NCI-H460 (cell line): ENCODE data around the gene PHAX. TPM values are rescaled to one million over a fixed set of nuclear protein-coding genes. Genes with fewer than 3 reads are reported as not detected.
"Not testable (repeated sequence)": the region's sequence is repeated elsewhere in the genome, so short reads cannot be mapped to it uniquely, and the experiment has no call there.

Experiments
- DNase-seq: peaks from one replicate; pipeline ENCODE4 v3.0.0-alpha.2; 2016; ENCODE audit warnings: low read depth; ENCODE audit errors: extremely low read depth
- polyA plus RNA-seq: library from polyadenylated mRNA; depleted of rRNA; stranded (reverse); fragments of >200 nt; gene quantifications from 2 replicates; pipeline ENCODE4 v1.2.3, GENCODE V29; 2014; cell fraction: nucleus; rRNA removed
- total RNA-seq: library from RNA; depleted of rRNA; stranded (reverse); fragments of >200 nt; shearing (Covaris generic); gene quantifications from 2 replicates; pipeline ENCODE4 v1.2.3, GENCODE V29; 2014; rRNA removed

The PHAX gene, protein sequence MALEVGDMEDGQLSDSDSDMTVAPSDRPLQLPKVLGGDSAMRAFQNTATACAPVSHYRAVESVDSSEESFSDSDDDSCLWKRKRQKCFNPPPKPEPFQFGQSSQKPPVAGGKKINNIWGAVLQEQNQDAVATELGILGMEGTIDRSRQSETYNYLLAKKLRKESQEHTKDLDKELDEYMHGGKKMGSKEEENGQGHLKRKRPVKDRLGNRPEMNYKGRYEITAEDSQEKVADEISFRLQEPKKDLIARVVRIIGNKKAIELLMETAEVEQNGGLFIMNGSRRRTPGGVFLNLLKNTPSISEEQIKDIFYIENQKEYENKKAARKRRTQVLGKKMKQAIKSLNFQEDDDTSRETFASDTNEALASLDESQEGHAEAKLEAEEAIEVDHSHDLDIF
- total RNA-seq: 46.8 and 62.6 TPM in 2 replicates
- 15.2 and 21.8 TPM in 2 replicates for polyA plus RNA-seq

DNA sequence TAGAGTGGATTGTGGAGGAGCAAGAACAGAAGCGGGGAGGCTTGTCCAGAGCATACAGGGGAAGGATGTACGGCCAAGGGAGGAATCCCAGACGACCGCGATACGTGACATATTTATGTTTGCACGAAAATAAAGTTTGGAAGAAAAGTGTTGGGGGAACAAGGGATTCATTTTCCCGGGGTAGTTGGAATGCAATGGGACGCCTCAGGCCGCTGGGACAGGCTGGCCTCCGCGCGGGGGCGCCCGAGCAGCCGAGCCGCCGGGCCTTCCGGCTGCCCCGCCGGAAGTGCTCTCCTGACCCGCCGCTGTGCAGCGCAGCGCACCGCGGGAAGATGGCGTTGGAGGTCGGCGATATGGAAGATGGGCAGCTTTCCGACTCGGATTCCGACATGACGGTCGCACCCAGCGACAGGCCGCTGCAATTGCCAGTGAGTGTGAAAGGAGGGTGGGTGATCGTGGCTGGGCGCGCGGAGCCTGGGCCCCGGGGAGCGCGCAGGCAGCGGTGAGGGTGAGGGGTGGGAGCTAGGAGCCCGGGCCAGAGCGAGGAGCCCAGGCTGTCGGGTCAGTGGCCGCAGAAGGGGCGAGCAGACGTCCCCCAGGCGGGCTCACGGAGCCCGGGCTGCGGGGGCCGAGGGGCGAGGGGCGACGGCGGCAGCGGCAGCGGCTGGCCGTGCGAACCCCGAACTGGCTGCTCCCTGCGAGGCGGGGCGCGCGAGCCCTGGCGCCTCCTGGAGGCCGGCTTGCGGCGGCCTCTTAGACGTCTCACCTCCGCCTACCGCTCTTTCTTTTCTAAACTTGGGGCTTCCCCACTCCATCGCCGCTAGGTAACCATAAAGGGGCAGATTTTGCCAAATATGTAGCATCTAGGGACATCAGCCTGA lies at the start of gene PHAX:
Gene PHAX (plus strand): TSS at position 317 of the 881 bp plus-strand sequence. CDS start 16 bp downstream, at position 333.
- DNase-seq: peak; percentile 73

DNA sequence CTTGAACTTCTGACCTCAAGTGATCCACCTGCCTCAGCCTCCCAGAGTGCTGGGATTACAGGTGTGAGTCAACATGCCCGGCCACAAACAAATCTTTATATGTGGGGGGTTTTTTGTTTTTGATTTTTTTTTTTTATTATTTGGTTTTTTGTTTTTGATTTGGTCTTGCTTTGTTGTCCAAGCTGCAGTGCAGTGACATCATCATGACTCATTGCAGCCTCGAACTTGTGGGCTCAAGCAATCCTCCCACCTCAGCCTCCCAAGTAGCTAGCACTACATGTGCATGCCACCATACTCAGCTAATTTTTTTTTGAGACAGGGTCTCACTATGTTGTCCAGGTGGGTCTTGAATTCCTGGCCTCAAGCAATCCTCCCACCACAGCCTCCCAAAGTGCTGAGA lies 48.1 kb upstream of the PHAX start:
- no peak for DNase-seq

DNA sequence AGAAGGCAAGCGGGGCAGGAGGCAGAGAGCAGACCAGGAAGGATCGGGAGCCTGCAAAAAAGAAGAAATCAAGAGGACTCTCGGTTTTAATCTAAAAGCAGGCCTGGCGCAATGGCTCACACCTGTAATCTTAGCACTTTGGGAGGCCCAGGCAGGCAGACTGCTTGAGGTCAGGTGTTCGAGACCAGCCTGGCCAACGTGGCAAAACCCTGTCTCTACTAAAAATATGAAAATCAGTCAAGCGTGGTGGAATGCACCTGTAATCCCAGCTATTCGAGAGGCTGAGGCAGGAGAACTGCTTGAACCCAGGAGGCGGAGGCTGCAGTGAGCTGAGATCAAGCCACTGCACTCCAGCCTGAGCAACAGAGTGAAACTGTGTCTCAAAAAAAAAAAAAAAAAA lies 45.6 kb upstream of the PHAX start:
- DNase-seq: not testable (repeated sequence)

DNA sequence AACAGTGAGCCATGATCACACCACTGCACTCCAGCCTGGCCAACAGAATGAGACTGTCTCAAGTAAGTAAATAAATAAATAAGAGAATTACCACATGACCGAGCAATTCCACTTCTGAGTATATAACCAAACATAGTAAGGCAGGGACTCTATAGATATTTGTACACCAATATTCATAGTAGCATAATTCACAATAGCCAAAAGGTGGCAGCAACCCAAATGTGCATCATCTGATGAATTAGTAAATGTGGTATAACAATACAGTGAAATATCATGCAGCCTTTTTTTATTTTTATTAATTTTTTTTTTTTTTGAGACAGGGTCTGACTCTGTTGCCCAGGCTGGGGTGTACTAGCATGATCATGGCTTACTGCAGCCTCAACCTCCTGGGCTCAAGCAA lies 38.8 kb upstream of the PHAX start:
- DNase-seq: no peak

DNA sequence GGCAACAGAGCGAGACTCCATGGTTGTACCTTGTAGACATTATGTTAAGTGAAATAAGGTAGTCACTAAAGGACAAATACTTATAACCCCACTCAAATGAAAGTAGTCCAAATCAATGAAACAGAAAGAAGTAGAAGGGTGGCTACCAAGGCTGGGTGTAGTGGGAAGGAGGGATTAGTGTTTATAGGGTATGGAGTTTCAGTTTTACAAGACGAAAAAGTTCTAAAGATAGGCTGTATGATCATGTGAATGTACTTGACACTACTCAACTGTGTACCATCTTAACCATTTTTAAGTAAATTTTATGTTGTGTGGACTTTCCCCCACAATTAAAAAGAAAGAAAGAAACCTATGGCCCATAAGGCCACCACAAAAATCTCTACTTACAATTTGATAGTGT lies 37.9 kb upstream of the PHAX start:
- no peak for DNase-seq

DNA sequence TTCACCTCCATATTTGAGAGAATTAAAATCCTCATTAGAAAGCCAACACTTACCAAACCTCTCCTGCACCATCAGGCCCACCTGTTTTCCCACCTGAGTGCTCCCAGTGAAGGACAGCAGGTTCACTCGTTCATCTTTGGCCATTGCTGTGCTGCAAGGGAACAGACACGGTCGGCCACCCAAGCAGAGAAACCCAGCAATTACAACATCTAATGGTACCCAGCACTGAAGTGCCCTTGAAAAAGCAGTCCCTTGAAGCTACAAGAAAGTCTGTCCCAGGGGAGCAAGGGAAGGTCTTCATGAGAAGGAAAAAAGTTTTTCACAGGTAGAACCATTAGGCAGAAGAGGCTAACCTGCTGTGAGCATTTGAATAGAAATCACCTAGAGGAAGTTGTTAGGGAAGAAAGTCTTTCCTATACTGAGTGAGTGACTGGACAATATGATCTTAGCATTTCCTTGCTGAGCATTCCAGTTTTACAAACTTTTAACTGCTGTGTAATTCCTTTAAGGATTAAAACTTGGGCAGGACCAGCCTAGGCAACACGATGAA lies 32.5 kb upstream of the PHAX start:
- DNase-seq: no peak

DNA sequence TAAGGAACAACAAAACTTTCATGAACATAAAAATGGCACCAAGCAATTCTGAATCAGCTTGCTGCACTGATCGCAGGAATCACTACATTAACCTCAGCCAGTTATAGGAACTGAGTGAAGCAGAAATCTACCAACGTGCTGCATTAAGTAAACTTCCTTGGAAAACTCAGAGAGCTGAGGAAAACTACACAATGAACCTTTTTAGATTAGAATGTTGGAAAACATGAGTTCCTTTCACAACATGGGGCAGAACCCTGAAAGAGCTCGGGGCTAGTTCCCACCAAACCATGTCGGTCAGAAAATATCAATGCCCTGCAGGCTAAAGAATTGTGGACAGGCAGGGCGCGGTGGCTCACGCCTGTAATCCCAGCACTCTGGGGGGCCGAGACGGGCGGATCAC lies 25.1 kb upstream of the PHAX start:
- DNase-seq: no peak

DNA sequence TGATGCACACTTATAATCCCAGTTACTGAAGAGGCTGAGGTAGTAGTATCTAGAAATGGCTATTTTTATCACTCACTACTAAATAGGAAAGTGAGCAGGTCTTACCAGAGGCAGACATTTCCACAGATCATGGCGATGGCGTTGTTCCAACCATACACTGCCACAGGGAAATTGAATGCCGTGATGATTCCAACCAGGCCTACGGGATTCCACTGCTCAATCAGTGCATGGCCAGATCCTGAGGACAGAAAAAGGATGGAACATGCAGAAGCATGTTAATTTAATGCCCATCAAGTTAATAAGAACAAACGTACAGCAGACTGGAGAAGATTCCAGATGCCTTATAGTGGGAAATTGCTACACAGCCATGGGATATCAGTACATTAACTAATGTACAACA lies 23.8 kb upstream of the PHAX start:
- DNase-seq: no peak

DNA sequence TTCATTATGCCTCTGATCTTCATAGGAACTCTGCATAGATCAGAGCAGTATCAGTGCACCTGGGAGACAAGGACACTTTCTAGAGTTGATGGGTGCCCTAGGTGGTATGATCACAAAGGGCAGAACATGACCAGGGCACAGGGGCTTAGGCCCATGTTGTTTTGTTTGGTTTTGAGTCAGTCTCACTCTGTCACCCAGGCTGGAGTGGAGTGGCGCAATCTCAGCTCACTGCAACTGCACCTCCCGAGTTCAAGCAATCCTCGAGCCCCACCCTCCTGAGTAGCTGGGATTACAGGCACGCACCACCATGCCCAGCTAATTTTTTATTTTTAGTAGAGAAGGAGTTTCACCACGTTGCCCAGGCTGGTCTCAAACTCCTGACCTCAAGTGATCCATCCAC lies 23.3 kb upstream of the PHAX start:
- no peak for DNase-seq

DNA sequence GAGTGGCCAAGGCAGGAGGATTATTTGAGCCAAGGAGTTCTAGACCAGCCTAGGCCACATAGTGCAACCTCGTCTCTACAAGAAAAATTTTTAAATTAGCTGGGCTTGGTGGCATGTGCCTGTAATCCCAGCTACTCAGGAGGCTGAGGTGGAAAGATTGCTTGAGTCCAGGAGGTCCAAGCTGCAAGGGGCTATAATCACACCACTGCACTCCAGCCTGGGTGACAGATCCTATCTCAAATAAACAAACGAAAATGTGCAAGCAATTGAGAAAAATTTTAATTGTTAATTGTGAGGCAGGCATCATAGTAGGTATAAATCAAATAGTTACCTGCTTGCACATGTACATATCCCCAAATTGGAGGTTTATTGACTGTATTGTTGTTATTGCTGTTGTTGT lies 21.0 kb upstream of the PHAX start:
- DNase-seq: no peak

DNA sequence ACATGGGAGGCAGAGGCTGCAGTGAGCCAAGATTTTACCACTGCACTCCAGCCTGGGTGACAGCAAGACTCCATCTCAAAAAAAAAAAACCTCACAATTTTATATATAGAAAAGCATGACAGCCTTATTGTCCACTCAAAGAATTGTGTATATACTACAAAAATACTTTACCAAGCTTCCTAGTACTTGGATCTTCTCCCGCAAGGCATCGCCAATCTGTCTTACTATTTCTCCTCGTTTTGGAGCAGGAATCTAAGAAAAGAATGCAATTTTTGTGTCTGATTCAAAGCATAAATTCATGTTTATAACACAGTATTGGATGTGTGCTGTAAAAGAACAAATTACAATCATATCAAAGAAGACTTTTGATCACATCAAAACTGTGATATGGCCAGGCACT lies 17.0 kb upstream of the PHAX start:
- no peak for DNase-seq

DNA sequence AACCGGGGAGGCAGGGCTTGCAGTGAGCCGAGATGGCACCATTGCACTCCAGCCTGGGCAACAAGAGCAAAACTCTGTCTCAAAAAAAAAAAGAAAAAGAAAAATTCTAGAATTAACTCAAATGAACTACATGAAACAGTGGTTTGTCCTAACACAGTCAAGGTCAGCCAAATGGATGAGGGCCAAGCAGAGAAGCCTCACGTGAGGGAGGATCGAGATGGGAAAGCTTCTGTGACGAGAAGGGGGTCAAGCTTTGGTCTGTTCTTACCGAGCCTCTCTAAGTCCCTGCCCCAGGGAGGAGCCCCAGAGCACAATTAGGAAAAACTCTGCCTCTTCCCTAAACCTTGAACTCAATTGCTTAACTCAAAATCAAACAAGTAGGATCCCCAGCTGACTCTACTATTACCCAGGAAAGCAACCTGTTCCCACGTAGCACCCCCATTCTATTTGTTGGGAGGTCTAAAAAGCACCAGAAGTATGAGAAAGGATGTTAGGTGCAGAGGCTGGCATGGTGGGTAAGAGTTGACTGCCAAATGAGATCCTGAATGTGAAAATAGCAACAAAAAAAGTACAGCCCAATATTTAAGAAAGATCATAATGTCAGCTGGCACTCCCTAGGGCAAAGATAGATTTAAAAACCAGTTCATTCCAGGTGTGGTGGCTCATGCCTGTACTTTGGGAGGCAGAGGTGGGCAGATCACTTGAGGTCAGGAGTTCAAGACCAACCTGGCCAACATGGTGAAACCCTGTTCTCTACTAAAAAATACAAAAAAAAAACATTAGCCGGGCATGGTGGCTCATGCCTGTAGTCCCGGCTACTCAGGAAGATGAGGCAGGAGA lies 13.0 kb upstream of the PHAX start:
- no peak for DNase-seq

DNA sequence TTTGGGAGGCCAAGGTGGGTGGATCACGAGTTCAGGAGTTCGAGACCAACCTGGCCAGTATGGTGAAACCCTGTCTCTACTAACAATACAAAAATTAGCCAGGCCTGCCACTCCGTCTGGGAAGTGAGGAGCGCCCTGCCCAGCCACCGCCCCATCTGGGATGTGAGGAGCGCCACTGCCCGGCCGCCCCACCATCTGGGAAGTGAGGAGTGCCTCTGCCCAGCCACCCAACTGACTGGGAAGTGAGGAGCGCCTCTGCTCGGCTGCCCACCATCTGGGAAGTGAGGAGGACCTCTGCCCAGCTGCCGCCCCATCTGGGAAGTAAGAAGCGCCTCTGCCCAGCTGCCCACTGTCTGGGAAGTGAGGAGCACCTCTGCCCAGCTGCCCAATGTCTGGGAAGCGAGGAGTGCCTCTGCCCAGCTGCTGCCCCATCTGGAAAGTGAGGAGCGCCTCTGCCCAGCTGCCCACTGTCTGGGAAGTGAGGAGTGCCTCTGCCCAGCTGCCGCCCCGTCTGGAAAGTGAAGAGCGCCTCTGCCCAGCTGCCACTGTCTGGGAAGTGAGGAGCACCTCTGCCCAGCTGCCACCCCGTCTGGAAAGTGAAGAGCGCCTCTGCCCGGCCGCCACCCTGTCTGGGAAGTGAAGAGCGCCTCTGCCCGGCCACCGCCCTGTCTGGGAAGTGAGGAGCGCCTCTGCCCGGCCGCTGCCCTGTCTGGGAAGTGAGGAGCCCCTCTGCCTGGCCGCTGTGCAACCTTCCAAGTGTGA lies 11.0 kb upstream of the PHAX start:
- DNase-seq: no peak

DNA sequence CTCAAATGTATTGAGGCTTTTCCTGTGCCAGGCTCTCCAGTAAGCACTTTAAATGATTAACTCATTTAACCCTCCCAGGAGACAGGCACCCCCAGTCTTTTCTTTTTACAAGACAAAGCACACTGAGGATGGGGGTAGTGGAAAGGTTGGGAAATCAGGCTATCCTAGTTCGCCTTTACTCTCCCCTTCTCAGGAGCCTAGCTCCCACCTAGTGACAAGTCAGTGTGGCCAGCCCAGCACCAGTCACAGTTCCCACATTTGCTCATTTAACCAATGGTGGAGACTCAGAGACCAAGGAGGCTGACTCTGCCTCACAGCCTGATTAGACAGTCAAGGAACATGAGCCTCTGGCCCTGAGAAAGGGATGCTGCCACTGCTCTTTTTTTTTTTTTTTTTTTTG lies 9.2 kb upstream of the PHAX start:
- no peak for DNase-seq

DNA sequence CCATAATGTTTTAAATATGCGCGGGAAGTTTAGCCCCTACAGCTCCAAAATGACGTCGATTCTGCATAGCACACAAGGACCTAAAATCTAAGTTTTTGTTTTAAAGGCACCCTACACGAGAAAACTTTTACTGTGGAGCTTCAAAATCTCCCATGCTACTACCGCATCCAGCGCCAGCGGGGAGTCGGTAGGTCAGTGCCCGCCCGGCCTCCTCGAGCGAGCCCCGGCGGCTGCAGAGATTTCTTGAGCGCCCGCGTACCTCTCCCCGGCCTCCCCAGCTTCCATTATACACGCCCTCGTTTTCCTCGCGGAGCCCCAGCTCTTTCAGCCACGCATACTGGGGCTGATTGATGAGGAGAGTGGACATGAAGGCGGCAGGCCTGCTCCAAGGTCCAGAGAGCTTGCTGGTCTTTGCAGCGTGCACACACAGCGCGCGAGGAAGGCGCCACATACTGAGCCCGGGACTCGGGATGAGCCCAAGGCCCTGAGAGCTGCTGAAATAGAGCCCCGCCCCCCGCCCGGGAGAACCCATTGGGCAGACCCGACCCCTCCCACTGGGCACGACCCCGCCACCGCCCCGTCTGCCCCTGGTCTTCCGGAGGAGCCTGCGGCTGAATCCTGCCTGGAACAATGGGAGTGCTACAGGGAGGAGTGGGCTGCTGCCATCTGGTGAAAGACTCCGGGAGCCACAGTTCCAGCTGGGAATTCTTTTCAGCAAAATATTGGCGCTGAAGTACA lies 5.8 kb upstream of the PHAX start, which contains the start of gene ALDH7A1:
Gene ALDH7A1 (minus strand): TSS at position 472 of the 738 bp plus-strand sequence. CDS start 21 bp downstream, at position 451.
- peak; percentile 93 for DNase-seq

DNA sequence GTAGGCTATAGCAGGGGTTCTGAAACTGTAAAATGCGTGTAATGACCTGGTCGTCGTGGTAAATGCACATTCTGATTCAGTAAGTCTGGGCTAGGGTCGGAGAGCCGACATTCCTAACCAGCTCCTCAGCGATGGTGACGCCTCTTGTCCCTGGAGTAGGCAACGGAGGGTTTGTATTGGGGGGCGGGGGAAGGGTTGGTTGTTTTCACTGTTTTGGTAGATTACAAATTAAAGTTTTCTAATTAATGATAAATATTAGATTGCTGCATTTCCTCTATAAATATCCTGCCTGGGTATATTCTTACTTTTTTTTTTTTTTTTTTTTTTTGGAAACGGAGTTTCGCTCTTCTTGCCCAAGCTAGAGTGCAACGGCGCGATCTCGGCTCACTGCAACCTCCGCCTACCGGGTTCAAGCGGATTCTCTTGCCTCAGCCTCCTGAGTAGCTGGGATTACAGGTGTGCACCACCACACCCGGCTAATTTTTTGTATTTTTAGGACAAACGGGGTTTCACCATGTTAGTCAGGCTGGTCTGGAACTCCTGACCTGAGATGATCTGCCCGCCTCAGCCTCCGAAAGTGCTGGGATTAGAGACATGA lies 5.2 kb upstream of the PHAX start:
- no peak for DNase-seq

DNA sequence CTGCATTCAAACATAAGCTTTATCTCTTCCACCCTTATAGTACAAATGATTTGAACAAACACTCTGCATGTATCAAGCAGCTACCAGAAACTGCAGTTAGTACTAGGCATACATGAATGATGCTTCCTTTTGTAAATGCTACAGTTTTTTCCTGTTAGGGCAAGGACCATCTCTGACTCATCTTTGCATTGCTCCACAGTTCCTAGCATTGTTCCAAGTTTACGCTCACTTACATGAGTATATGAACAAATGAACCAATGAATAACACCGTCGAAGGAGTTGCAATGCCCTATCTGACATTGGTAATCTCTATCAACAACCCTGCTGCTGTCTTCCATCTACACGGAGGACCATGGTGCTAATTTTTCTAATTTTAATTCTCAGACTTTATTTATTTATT lies 3.6 kb upstream of the PHAX start:
- DNase-seq: no peak

DNA sequence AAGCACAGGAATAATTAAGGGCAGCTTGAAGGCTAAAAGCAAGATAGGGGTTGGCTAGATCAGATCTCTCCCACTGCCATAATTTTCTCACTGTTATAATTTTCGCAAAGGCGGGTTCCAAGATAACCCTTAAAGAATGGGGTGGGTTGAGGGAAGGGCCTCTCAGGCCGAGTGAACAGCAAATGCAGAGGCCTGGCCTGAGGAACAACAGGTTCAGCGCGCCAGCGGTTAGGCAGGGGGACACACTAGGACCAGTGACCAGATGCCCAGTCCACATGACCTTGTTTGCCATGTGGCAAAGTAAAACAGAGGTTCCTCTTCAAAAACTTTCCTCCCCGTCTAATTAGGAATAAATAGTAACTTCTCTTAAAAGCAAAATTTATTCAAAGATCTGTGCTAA lies 1.2 kb upstream of the PHAX start:
- DNase-seq: no peak
